GM19455 (cell line): ENCODE results near the gene DLAT.
A peak's percentile ranks its signal among the peaks of the same experiment; 100 is the strongest.
"Not testable (repeated sequence)": the region's sequence is repeated elsewhere in the genome, so short reads cannot be mapped to it uniquely, and the experiment has no call there.

Experiments
- ATAC-seq: cut with Tn5 transposase; IDR thresholded peaks from one replicate; pipeline ENCODE4 v1.9.1; 2021; ENCODE audit not compliant: unreplicated experiment

The DLAT gene

DNA sequence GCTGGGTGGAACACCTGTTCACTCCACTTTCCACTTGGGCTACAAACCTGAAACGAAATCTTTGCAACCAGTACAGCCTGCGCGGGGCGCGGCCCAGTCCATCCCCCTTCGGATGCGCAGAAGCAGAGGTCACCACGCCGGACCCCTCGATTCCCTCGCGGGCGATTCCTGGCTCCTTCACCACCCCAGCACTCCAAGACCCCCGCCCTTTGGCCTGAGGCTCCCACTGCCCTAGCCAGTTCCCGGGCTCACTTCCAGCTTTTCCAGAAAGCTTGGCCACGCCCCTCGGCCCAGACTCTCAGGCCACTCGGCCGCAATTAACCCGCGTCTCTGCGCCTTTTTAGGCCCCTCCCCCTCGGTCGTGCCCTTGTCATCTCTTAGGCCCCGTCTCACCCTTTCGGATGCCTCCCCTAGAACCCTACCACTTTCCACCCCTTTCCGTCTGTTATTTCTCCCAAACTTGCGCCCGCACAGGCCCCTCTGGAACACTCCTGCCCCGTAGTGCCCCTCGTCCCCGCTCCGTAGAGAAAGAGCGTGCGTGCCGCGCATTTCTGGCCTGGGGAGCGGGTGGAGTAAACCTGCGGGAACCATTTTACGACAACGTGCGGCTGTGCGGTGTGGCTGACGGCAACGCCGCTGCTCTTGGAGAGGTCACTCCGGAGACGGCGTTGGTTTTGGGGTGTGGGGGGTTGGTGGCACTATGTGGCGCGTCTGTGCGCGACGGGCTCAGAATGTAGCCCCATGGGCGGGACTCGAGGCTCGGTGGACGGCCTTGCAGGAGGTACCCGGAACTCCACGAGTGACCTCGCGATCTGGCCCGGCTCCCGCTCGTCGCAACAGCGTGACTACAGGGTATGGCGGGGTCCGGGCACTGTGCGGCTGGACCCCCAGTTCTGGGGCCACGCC lies at the start of gene DLAT:
DLAT (plus strand) TSS at position 636 of the 906 bp plus-strand sequence; CDS start at position 701, 65 bp downstream.
- peak; percentile 85 for ATAC-seq

- ATAC-seq: no peak
Observed at GRCh38 chr11:111976119-111976766, 49.0 kb upstream of the DLAT start.

GRCh38 chr11:111976767-111977145 lies 48.5 kb upstream of the DLAT start:
- no peak for ATAC-seq

DNA sequence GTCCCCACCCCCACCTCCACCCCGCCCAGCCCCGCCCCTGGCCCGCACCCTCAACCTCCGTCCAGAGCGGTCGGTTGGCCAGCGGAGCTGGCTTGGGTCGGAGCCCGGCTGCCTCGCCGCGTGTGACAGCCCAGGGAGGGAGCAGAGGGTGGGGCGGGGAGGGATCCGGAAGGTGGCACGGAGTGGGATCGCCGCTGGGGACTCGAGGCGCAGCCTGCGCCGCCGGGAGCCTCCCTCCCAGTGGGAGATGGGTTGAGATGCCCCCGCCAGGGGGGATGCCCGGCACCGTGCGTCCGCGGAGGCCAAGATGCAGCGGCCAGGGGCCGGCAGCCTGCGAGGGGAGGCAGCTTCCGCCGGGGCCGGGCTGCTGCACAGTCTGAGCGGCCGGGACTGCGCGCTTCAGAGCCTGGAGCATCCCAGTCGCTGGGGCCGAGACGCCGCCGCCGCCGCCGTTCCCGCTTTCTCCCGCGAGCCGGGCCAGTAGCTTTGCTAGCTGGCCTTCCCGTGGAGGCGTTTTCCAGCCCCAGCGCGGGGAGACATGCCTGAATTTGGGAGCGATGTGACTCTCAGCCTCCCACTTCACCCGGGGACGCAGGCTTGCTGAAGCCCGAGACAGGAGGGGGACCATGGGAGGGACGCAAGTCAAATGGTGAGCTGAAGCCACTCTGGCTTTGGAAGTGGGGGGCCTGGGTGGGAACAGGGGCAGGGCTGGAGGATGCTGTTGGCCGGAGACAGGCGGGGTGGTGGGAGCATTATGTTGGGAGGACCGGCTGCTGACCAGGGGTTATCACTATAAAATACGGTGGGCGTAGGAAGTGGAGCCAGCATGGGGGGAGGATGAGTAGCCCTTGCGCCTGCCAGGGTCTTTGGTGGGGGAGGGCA lies 47.8 kb upstream of the DLAT start:
- ATAC-seq: no peak

DNA sequence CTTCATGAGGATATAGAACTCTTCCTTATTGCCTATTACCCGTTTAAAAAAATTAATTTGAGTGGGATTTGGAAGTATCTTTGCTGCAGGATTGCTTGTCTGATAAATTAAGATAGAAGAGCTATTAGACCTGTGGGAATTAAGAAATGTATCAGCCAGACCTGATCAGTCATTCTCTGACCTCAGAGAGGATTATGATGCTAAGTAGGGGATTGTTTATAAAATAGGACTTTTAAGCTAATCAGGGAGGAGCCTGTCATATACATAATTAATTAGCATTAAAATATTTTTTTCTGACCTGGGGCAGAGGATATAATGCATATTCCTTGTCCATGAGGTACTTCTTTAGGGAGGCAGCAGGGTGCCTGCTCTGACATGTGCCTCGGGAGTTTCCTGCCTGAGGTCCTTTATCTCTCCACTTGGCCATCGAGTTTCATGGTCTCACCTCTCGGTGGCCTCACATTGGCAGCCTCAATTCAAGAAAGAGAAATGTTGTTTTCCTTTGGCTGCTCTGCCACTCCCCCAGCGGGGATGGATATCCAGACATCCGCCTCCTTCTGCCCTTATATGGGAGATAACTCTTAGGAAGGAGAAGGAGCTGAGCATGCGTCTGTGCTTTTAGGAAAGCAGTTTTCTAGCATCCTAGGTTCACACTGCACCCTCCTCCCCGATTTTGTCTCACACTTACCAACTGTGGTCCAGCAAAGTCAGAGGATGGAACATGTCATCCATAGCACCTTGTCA lies 47.0 kb upstream of the DLAT start:
- no peak for ATAC-seq

DNA sequence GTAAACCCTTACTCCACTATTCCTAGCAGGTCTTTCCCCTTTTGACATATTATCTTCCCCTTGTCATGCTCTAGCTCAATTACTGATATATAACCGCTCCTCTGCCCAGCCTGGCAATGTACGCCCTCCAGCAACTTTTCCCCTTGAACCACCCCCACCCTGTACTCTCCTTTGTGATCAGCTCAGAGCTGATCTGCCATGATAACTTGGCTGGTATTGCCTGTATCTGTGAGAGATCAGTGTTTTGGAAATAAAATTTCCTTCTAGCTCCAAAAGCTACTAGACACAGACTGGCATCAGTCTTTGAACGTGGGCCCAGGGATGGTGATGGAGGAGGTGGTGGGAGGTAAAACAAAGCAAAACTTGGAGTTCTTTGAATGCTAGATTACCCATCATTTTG lies 45.1 kb upstream of the DLAT start:
- no peak for ATAC-seq

DNA sequence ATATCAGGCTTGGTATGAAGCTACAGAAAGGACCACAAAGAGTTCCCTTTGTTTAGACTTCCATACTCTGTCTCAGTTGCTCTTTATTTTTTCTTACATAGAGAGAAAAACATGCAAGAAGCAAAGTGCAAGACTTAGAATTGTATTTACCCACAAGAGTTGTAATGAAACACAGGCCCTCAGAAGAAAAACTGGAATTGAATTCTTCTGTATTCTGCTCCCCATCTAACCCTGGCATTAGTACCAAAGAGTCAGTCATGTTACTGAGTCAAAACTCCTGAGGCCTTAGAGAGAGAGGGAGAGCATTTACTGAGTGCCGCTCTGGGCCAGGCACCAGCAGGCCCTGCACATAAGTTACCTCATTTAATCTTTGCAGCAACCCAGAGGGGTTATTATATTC lies 43.9 kb upstream of the DLAT start:
- ATAC-seq: no peak

DNA sequence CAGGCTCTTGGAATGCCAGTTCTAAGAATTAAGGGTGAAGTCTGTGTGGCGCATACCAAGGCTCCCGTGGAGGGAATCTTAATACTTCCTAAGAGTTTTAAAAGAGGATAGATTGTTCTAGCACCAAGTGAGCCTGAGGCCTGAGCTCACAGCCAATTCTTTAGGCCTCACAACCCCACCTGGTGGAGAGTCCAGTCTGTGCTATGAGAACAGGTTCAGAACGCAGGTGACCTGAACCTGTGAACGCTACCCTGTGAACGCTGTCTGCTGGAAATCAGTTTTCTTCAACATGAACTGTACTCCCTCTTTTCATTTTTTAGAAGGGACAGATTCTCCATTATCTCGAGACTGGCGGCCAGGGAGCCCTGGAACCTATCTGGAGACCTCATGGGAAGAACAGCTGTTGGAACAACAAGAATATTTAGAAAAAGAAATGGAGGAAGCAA lies 43.2 kb upstream of the DLAT start:
- ATAC-seq: no peak

DNA sequence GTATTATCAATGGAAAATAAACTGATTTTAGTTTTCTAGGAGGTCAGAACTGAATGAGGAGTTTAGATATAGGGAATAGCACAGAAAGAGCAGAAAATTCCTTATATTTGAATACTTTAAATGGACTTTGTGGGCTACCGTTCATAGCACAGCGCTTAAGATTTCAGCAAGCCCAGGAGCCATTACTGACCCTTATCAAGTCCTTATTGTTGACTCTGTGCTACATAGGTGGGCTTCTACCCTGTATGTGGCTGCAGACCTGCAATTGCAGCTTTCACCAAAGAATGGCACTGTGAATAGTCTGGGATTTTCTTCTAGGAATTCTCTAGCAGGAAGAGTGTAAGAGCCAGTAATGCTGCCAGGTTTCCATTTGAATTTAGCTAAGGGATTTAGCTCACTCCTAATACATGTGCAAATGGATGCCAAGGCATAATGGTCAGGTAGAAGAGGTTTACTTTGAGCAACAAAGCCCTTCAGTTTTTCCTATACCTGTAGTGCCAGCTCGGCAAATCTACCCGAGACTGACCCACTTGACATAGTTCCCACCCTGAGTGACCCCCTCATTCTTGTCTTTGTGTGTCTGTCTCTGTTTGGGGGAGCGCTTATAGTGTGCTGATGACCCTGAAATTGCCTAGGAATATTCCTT lies 42.5 kb upstream of the DLAT start:
- no peak for ATAC-seq

DNA sequence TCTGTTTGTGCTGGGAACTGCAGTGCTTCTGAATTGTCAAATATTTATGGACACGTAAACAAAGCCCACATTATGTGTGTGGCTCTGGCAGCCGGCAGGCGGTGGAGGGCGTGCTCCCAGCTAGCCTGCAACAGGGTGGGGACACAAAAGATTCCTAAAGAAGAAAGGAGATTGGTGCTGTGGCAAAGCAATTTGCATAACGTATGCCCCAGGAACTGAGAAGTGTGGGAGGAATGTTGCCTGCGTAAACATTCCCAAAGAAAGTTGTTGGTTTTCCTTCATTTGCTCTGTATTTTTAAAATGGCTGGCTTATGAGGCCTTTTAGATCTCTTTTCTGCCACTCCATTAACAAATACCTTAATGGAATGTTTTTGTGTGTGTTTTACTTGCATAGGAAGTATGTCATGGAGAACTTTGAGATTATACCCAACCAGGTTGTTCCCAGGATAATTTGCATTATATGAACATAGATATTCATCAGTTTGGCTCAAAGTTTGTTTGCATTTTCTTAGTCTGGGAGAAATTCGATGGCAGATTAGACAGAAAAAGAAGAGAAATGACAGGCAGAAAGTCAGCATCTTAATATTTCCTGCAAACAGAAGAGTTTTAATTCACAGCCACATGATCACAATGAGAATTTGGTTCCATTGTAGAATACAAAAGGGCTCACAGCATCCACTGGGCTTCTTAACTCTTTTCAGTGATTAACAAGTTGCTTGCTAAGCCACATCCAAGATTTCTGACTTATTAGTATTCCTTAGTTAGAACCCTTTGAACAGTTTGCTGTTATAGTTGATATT lies 41.8 kb upstream of the DLAT start:
- no peak for ATAC-seq

DNA sequence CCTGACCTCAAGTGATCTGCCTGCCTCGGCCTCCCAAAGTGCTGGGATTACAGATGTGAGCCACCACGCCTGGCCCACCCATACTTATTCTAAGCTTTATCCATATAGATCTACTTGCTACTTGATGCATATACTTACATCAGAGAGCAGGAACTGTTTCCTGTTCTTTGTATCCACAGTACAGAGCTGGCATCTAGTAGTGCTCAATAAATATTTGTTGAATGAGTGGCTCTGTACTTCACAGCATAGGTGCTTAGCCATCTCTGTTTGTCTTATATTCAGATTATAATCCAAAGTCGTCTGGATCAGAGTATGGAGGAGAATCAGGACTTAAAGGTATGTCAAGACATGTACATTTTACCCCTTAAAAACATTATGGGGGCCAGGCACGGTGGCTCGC lies 38.6 kb upstream of the DLAT start:
- ATAC-seq: no peak

DNA sequence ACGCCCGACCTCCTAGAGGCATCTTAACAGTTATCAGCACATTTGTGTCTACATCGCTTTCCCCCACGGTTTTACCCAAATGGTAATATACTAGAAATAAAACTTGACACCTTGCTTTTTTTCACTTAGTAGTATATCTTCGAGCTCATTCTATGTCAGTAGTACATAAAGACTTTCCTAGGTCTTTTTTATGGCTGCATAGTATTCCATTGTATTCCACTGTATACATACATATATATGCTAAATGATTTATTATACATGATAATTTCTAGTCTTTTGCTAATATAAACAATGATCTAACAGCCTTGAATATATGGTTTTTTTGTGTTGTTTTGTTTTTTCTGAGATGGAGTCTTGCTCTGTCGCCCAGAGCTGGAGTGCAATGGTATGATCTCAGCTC lies 34.8 kb upstream of the DLAT start:
- ATAC-seq: no peak

DNA sequence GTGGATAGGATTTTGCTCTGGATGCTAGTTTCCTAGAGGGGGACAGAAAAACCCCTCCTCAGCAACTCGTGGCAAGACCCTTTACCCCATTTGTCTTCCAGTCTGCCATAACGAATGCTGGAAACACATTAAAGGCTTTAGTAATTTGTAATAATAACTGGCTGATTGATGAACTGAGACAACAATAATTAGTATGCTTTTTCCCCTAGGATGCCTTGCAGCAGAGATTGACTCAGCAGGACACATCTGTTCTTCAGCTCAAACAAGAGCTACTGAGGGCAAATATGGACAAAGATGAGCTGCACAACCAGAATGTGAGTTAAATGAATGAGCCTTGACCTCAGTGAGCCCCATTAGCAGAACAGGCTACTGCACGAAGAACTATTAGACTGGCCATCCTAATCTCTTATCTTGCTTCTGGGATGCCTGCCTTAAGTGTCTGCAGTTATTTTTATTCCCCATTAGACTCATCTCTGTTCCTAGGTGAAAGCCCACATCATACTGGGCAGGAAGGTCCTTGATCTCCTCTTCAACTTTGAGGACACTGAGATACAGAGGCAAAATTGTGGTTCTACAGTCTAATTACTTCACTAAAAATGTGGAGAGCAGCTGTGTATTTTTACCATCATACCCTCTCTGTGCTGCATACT lies 32.9 kb upstream of the DLAT start:
- no peak for ATAC-seq

DNA sequence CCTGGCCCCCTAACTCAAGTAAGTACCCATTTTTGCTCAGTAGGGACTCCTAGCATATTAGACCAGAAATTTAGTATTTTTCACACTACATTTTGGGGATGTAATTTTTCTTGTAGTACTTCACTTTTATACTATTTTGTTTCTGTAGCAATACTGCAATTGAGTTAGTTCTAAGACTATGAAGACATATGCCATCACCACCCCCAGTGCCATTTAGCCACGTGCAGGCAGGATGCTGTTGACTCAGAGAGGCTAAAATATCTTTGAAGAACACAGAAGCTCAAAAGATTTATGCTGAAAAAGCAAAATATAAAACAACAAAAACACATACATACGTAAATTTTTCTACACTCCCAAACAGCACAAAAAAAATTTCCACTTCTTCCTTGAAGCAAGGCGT lies 29.1 kb upstream of the DLAT start:
- no peak for ATAC-seq

- not testable (repeated sequence) for ATAC-seq
Observed at GRCh38 chr11:111996669-111997068, 28.5 kb upstream of the DLAT start.

GRCh38 chr11:111999111-111999510 lies 26.1 kb upstream of the DLAT start:
- ATAC-seq: no peak

DNA sequence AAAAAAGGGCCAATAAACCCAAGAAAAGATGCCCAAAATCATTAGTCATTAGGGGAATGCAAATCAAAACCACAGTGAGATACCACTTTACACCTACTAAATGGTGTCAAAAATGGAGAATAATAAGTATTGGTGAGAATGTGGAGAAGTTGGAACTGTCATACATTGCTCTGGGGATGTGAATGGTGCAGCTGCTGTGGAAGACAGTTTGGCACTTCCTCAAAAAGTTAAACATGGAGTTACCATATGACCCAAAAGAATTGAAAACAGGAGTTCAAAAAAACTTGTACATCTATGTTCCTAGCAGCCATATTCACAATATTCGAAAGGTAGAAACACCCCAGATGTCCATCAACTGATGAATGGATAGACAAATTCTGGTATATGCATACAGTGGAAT lies 24.5 kb upstream of the DLAT start:
- no peak for ATAC-seq

DNA sequence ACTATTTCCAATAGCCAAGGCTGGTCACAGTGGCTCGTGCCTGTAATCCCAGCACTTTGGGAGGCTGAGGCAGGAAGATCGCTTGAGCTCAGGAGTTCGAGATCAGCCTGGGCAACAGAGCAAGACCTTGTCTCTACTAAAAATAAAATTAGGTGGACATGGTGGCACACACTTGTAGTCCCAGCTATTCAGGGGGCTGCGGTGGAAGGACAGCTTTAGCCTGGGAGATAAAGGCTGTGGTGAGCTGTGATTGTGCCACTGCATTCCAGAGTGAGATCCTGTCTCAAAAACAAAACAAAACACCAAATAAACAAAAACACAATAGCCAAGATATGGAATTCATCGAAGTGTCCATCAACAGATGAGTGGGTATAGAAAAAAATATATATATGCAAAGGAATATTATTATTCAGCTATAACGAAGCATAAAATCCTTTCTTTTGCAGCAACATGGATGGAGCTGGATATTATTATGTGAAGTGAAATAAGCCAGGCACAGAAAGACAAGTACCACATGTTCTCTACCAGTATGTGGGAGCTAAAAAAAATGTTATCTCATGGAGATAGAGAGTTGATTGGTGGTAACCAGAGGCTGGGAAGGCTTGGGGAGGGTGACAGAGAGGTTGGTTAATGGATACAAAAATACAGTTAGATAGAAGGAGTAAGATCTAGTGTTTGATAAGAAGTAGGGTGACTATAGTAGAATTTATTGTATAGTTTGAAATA lies 22.6 kb upstream of the DLAT start:
- ATAC-seq: no peak
